GM18909 (cell line): ENCODE data around the gene MSH5.
"Not testable (repeated sequence)": the region's sequence is repeated elsewhere in the genome, so short reads cannot be mapped to it uniquely, and the experiment has no call there.

Experiments used
- ATAC-seq: cut with Tn5 transposase; IDR thresholded peaks from one replicate; pipeline ENCODE4 v1.9.1; 2021; ENCODE audit warnings: mild to moderate bottlenecking; ENCODE audit not compliant: unreplicated experiment, poor library complexity

The MSH5 gene

DNA sequence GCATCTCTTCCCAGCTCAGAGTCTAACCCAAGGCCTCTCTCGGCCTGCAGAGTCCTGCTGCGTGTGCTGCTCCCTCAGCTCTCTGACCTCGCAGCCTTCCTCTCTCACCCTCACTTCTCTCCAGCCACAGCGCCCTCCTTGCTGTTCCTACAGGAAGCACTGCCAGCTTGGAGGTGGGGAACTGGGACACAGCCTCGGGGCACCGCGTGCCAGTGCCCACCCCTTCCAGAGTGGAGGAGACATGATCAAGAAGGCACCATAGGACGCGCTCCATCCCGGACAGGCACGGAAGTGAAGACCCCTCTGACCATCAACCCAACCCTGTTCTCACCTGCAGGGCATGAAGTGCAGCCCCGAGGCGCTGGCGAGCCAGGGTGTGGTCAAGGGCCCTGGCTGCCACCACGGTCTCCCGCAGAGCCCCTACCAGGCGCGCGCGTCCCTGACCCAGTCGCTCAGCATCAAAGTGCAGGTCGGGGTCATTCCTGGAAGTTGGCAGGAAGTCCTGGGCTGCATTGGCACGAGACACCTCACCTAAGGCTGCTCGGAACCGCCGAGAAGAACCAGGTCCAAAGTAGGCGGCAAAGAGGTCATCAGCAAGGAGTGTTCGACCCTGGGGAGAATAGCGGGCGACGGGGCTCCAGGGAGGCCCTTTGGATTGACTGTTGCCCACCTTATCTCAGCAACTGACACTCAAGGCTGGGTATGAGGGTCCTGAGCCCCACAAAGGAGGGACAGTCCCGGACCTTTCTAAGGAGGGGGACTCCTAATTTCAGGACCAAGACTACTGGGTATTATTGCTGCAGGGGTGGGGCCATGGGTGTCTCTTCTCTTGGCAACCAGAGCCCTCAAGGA lies 36.1 kb downstream of the MSH5 start:
- no peak for ATAC-seq

DNA sequence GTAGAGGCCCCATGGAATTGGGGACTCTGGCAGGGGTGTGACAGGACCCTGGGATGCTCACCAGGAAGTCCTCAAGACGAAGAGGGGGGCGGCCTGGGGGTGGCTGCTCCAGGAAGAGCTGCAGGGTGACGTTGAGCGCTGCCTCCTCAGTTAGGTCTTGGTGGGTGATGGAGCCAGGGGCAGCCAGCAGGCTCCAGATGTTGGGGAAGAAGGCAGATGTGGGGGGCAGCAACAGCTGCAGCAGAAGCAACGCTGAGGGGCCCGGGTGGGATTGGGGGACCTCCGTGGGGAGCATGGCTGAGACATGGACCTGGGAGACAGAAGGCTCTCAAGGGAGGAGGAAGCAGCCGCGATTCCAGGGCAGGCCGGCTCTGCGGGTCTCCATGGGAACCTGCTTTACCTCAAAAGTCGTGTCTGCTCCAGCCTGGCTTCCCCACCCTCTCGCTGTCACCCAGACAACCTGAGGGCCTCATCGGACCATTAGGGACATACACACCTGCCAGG lies 36.7 kb downstream of the MSH5 start:
- no peak for ATAC-seq

DNA sequence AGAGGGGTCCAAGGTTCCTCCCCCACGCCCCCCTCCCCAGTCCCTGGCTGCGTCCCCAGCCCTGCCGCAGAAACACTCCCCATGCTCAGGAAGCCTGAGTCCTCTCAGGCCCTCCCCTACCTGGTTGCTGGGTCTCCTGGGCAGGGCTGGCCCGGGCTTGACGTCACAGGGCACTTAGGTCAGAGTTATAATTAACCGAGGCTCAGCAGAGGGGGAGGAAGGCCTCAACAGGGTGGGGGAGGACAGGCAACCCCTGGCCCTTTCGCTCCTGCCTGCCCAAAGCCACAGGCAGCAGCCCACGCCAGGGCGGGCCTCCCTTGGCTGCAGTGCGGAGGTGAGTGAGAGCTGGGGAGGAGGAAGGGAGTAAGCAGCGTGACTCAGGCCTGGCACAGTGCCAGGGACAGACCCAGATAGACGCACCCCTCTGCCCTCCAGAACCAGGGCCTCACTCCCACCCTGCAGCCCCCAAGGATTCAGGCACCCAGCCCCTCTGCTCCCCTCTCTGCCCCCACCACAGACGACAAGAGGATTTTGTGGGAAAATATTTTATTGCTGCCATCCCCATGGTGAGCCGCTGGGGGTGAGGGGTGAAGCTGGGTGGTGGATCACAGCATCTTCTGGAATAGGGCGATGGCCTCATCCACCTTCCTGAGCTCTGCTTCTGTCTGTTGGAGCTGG lies 37.3 kb downstream of the MSH5 start, which contains the start of gene VWA7:
TSS of gene VWA7 (minus strand) at position 340 of the 678 bp plus-strand sequence. CDS start 549 bp downstream, outside the sequence.
- ATAC-seq: peak; percentile 74

DNA sequence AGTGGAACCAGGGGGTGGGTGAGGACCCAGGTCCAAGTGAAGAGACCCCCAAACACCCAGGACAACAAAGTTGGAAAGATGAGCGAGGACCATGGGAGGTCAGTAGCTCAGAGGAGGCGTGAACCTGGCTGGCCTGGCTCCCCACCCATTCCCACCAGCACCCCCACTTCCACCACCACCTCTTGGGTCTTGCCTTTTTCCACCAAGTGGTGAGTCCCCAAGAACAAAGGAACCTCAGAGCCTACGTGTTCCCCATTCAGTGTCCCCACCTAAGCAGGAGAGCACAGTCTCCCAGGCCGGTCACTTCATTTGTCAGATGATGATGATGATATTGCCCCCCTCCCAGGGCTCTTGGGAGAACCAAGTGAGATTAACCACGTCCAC lies 37.9 kb downstream of the MSH5 start:
- no peak for ATAC-seq

DNA sequence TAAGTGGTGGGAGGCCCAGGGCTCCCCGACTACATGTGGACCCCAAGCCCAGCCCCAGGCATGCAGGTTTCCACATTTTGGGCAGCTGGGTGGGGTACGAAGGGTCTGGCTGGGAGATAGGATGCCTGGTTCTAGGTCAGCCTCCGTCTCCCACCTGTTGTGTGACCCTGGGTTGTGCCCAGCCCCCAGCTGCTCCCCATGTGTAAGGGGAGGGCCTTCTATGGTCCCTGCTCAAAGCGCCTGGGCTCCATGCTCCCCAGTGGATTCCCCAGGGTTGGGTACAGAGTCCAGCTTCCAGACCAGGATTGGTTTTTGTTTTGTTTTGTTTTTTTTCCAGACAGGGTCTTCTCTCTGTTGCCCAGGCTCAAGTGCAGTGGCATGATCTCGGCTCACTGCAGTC lies 38.4 kb downstream of the MSH5 start:
- ATAC-seq: no peak

DNA sequence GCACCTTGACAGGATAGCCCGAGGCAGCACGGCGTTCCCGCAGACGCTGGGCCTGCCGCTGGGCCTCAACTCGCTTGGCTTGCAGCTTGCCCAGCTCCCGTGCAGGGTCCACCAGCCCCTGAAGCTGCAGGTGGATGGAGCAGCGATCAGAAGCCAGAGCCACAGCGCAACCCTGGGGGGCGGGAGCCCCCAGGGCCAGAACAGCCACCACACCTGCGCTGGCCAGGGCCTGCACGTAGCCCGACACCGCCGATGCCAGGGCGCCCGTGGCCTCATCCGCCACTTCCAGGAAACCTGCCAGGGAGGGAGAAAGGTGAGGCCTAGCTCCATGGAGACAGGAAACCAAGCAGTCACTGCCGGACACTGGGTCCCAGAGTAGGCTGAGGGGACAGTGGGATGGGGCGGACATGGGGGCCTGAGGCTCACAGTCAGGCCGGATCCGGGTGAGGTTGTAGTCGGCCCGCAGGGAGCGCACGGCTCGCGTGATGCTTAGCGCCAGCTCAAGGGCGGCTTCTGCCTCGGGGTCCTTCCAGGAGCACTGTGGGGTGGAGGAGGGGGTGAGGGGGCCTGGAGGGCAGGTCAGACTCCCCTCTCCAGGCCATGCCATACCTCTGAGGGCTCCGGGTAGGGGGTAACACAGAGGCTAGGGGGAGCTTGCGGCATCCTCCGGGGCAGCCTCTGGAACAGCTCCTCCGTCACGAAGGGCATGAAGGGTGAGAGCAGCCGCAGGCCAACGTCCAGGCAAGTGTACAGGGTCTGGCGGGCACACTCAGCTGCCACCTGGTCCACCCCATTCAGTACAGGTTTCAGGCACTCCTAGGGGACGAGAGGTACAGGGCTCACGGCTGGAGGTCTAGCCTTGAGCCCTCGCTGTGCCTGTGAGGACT lies 39.4 kb downstream of the MSH5 start:
- no peak for ATAC-seq

DNA sequence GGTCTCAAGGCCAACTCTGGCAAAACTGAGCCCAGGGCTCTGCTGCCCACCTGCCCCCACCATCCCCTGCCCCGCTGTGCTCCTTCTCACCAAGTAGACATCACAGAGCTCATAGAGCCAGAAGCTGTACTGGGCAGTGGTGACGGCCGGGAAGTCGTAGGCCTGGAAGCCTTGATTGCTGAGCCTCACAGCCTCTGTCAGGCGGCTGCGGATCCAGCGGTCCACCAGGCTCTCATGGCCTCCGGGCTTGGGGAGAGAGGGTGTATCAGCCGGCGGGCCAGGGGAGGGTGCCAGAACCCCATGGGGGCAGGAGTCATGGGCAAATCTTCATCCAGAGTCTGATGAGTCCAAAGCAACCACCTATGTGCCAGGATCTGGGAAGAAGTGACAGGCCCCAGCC lies 40.1 kb downstream of the MSH5 start:
- ATAC-seq: no peak

DNA sequence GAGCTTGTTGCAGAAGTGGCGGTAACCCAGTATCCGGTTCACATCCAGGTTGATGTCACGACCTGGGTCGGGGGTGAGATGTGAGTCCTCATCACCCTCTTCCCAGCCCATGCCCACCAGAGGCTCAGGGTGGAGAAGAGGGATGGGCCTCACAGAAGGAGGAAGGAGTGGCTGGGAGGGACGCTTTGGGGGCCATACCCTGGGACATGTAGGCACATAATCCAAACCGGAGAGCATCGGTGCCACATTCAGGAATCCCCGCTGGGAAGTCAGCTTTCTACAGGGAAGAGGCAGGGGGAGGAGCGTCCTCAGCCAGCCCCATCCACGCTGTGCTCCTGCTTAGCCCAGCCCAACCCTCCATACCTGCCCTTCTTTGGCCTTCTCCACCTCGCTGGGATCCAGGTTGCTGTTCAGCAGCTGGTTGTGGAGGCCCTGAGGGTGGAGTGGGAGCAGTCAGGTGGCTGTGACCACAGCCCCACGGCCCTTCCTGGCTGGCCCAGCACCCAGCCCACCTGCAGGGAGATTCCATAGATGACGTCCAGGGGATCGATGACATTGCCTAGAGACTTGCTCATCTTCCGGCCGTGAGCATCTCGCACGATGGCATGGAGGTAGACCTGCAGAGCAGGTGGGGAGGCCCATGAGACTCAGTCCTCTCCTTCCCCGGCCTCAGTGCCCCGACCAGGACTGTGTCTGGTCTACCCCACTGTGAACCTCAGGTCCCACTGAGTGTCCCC lies 40.9 kb downstream of the MSH5 start:
- no peak for ATAC-seq

DNA sequence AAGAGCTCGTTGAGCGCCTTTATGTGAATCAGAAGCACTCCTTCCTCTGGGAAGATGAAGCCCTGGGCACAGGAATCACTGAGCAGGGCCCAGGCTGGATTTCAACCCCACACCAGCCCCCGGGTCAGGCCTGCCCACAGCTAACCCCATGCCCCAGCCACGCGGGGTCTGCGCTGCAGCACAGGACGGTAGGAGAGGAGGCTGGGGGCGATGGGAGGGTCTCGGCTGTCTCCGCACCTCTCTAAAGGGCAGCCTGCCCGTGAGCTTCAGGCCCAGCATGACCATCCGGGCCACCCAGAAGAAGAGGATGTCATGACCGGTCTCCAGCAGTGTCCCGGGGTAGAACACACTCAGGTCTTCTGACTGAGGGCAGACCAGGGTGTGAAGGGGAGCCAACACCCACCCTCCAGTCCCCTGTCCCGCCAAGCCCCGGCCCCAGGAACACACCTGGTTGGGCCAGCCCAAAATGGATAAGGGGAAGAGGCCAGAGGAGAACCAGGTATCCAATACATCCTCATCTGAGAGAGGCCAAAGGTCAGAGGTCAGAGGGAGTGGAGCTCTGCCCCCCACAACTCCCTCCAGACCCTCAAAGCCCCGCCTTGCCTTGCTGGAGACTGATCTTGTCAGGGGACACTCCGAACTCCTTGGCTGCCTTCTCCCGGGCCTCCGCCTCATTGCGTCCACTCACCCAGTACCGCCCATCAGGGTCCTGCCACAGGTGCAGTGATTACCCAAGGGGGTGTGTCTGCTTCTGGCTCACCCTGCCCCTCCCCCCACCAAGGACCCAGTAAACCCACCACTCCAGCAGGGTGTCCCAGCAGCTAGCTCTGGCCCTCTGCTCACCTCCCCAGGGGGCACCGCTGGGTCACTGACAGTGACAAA lies 41.7 kb downstream of the MSH5 start:
- no peak for ATAC-seq

DNA sequence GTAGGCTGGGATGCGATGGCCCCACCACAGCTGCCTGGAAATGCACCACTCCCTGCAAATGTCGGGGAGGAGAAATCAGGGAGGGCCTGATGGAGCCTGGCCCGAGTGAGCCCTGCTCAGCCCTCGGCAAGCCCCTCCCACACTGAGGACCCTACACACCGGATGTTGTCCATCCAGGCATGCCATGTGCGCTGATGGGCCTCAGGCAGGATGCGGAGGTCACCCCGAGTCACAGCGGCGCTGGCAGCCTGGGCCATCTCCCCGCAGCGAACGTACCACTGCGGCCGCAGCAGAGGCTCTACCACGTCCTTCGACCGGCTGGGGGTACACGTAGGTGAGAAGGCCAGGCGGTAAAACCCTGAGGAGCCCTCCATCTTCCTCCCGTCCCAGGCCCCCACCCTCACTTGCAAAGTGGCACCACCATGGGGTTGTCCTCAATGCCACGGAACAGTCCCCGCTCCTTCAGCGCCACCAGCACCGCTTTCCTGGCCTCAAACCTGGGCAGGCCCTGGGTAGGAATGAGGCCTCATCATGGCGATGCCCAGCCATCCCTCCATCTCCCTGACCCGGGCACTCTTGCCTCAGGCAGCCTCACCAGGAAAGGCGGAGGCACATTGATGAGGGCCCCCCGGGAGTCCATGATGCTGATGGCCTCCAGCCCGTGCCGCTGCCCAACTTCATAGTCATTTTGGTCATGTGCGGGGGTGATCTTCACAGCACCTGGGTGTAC lies 42.5 kb downstream of the MSH5 start:
- no peak for ATAC-seq

DNA sequence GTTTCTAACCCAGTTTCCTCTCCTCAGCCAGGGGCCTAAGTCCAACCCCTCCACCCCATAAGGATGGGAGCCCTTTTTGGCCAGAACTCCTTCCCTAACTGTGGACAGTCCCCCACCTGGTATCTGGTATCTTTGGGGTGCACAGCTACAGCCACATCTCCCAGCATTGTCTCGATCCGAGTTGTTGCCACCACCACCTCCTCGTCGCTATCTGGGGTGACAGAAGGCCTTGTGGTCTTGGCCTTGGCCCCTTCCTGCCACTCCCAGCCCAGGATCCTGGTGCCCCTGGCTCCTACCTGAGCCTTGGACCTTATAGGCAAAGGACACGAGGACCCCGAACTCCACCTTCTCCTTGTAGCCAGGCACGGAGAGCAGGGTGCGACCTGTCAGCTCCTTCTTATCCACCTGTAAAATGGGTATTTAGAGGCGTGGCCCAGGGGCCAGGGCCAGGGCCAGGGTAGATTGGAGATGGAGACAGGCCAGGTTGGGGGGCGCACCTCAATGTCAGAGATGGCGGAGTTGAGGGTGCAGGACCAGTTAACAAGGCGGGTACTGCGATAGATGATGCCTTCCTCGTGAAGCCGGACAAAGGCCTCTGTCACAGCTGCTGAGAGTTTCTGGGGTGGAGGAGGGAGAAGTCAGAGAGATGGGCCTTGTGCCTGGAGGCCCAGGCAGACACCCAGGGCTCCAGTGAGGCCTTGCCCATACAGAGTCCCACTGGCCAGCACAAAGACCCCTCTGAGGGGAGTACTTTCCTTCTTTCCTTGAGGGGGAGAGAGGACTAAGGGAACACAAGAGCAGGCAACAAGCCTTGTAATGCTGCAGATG lies 44.5 kb downstream of the MSH5 start:
- ATAC-seq: no peak

DNA sequence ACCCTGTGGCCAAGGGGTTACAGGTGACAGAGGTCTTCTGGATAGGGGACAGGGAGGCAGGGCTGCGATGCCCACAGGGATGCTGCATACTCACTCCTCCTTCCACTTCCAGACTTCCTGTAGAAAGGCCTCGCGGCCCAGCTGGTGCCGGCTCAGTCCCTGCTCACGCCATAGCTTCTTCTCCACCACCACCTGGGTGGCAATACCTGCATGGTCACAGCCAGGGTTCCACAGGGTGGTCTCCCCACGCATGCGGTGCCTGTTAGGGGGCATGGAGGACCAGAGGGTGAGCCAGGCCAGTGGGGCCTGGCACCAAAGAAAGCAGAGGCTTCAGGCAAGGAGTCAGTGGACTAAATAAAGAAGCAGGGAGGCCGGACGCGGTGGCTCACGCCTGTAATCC lies 45.7 kb downstream of the MSH5 start:
- no peak for ATAC-seq

DNA sequence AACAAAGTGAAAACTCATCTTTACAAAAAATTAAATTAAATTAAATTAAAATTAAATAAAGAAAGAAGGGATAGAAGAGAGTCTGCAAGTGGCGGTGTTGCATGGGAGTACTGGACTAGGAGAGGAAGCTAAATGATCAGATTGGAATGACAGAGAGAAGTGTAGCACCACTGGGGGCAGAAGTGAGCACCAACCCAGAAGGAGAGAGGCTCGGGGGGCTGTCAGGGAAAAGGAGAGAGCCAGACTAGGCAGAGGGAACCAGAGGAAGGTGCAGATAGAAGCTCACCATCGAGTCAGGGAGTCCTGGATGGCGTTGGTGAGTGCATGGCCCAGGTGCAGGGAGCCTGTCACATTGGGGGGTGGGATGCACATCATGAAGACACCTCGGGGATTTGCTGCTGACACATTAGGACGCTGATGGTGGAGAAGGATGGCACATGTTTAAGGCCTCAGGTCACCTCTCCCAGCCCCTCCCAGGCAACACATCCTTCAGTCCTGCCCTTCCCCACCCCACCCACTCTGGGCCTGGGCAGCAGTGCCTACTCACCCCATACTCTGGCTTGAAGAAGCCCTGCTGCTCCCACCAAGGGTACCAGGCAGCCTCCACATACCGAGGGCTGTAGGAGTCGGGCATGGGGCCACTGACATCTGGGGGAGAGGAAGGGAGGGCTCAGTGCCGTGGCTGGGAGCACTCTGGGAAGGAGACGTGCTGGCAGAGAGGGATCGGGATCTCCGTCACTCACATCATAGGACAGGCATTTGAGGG lies 51.7 kb downstream of the MSH5 start:
- ATAC-seq: no peak

DNA sequence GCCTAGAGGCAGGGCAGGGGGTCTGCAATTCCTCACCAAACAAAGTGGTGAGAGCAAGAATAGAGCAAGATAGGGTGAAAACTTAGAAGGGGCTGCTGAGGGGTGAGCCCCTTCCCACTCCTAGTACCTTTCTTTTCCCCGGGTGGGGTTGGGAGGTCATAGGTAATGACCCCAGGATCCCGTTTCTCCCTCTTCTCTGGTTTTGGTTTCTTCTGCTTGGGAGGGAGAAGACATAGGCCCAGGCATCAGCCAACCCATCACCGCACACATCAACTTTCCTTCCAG lies 52.2 kb downstream of the MSH5 start:
- no peak for ATAC-seq

DNA sequence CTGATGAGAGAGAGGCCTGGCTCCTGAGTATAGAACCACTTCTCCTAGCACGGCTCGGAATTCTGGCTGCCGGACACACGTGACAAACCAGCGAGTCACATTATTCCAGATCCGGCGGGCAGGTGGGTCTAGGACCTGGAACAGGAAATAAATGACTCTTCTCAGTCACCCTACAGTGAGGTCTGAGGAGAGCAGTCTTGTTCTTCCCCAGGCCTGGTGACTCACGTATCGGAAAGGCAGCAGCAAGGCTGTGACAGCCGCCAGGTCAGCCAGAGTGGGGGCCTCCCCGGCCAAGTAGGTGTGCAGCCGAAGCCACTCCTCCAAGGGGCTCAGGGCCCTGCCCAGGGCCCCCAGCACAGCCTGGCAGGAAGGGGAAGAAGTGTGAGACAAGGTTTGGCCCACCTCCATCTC lies 53.0 kb downstream of the MSH5 start:
- ATAC-seq: no peak

DNA sequence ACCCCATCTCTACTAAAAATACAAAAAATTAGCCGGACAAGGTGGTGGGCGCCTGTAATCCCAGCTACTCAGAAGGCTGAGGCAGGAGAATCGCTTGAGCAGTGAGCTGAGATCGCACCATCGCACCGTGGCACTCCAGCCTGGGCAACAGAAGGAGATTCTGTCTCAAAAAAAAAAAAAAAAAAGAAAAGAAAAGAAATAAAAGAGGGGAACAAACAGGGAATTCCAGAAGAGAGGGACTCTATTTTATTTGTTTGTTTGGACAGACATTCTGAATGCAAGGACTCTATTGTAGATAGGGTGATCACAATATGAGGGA lies 54.1 kb downstream of the MSH5 start:
- not testable (repeated sequence) for ATAC-seq

DNA sequence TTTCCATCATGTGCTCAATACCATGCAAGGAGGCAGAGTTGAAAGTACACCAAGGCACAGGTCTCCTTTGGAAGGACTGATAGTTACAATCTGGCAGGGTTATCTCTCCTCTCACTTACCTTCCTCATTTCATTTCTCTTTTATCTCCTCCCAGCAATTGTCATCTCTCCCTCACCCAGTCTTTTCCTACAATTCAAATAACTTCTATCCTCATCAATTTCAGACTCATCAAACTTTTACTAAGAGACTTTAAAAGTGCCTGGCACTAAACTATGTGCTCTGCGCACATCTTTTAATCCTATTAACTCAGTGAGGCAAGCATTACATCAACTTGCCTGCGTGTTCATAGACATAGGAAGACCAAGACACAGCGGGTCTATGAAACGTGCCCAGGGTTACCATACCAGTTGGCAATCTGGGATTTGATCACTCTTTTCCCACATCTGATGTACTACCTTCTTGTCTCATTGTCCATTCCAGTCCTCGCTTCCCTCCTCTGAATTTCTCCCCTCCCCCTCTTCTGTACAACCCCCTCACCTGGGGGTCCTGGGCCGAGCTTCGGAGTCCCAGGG lies 54.6 kb downstream of the MSH5 start:
- no peak for ATAC-seq
